Keratinocyte (primary cell): ENCODE measurements around the gene ATP8A1. TPM values are rescaled to one million over a fixed set of nuclear protein-coding genes. Genes with fewer than 3 reads are reported as not detected.

Experiments used
- DNase-seq: peaks from one replicate; pipeline ENCODE4 v3.0.0-alpha.2; 2011; ENCODE audit warnings: low read depth, missing footprints, low spot score
- FAIRE-seq: peaks from 2 replicates; lab custom pipeline; 2011; peaks lifted over from hg19 to GRCh38; lab: Jason Lieb, UNC
- H2AFZ ChIP-seq: 2 replicates; pipeline ENCODE4 v1.6.0; 2012; ENCODE audit warnings: low read length, control low read depth, inconsistent platforms; ENCODE audit not compliant: control insufficient read depth
- H3K27ac ChIP-seq: 2 replicates; pipeline ENCODE4 v1.5.1; 2011; ENCODE audit warnings: low read length; ENCODE audit not compliant: control insufficient read depth, insufficient read depth
- H3K27me3 ChIP-seq: 3 replicates; pipeline ENCODE4 v1.6.0; 2011; ENCODE audit warnings: low read length; ENCODE audit not compliant: control insufficient read depth, insufficient read depth; ENCODE audit errors: extremely low read depth
- H3K36me3 ChIP-seq, 2 experiments: 2 replicates in 1 of 2; 3 replicates in 1 of 2; pipeline ENCODE4 v1.5.1; 2011; ENCODE audit warnings: low read length in 2 of 2, mild to moderate bottlenecking in 1 of 2; ENCODE audit not compliant: control insufficient read depth in 2 of 2, insufficient read depth in 2 of 2; ENCODE audit errors: extremely low read depth in 1 of 2
- H3K4me1 ChIP-seq: 3 replicates; pipeline ENCODE4 v1.5.1; 2011; ENCODE audit warnings: low read length; ENCODE audit not compliant: control insufficient read depth, insufficient read depth; ENCODE audit errors: extremely low read depth
- H3K4me2 ChIP-seq: 3 replicates; pipeline ENCODE4 v1.6.0; 2011; ENCODE audit warnings: low read depth, low read length; ENCODE audit not compliant: control insufficient read depth, insufficient read depth; ENCODE audit errors: extremely low read depth
- H3K4me3 ChIP-seq, 3 experiments: fragments of 200-600 bp in 1 of 3; sonication (generic) in 1 of 3; 2 replicates in 2 of 3; 3 replicates in 1 of 3; pipeline ENCODE4 v1.5.1; 2011 to 2016; ENCODE audit warnings: low read length in 3 of 3, mild to moderate bottlenecking in 3 of 3, control low read depth in 2 of 3, inconsistent platforms in 1 of 3, low read depth in 1 of 3, mixed read lengths in 1 of 3, mixed run types in 1 of 3, moderate library complexity in 1 of 3; ENCODE audit not compliant: control insufficient read depth in 2 of 3, insufficient read depth in 2 of 3; ENCODE audit errors: extremely low read depth in 1 of 3
- H3K79me2 ChIP-seq: 2 replicates; pipeline ENCODE4 v1.6.0; 2012; ENCODE audit warnings: low read length; ENCODE audit not compliant: control insufficient read depth, insufficient read depth
- H3K9ac ChIP-seq: 3 replicates; pipeline ENCODE4 v1.6.0; 2011; ENCODE audit warnings: low read length; ENCODE audit not compliant: control insufficient read depth, insufficient read depth; ENCODE audit errors: extremely low read depth
- H3K9me1 ChIP-seq: 3 replicates; pipeline ENCODE4 v1.6.0; 2011; ENCODE audit warnings: low read length; ENCODE audit not compliant: control insufficient read depth, insufficient read depth; ENCODE audit errors: extremely low read depth
- H3K9me3 ChIP-seq: 2 replicates; pipeline ENCODE4 v1.5.1; 2012; ENCODE audit warnings: low read depth, low read length; ENCODE audit not compliant: control insufficient read depth
- H4K20me1 ChIP-seq: 3 replicates; pipeline ENCODE4 v1.6.0; 2011; ENCODE audit warnings: low read length; ENCODE audit not compliant: control insufficient read depth, insufficient read depth; ENCODE audit errors: extremely low read depth
- EZH2 ChIP-seq: IDR thresholded peaks from one replicate; pipeline ENCODE4 v1.6.1; 2012; ENCODE audit warnings: inconsistent platforms, mild to moderate bottlenecking, low read length, moderate library complexity
- dilution Hi-C: fragments of 300-500 bp; cut with MboI; formaldehyde crosslinking; loops from one replicate; pipeline ENCODE4 v1.7.0; 2020; ENCODE audit warnings: low sequenced_read_pairs; ENCODE audit not compliant: extremely low pct_ligation_motif_present
- polyA plus RNA-seq, 5 experiments: library from polyadenylated mRNA; depleted of rRNA in 3 of 5; stranded (reverse) in 3 of 5; stranded (forward) in 1 of 5; unstranded in 1 of 5; fragments of >200 nt; gene quantifications; 1 replicate in 1 of 5; 2 replicates in 3 of 5; 3 replicates in 1 of 5; pipeline versions ENCODE4 v1.2.1 to v1.2.3, GENCODE V29; 2011 to 2012; ENCODE audit warnings: missing spikeins in 2 of 5, low read depth in 1 of 5, low replicate concordance in 1 of 5
- TF ChIP-seq, protein P1 (sequence below), 3 experiments: IDR thresholded peaks in 1 of 3; conservative IDR thresholded peaks in 1 of 3; optimal IDR thresholded peaks in 1 of 3; 2 replicates in 2 of 3; 3 replicates in 1 of 3; pipeline versions ENCODE3 to v1.5.1; 2011; ENCODE audit warnings: low read length in 3 of 3, mild to moderate bottlenecking in 3 of 3, moderate library complexity in 2 of 3, control low read depth in 1 of 3, inconsistent platforms in 1 of 3; ENCODE audit not compliant: insufficient read depth in 2 of 3; ENCODE audit errors: extremely low read depth in 1 of 3

ATP8A1 gene
- polyA plus RNA-seq, 1 donor (not counting 4 experiments of a cell fraction or from before 2014, with no cell fraction given): 0.20 TPM

GRCh38 chr4:42512226-42512625 is 144.7 kb downstream of the ATP8A1 start:
- DNase-seq: no peak
- Histone ChIP-seq H3K4me1 (no peaks in the 10 kb centered on the region), H3K4me2 (no peak overlapping the region), H3K36me3 (no peaks in the 10 kb centered on the region), H3K79me2 (no peaks in the 10 kb centered on the region), H3K27me3 (no peaks in the 10 kb centered on the region), H3K9ac (no peak overlapping the region), H2AFZ (no peak overlapping the region), H3K9me1 (no peaks in the 10 kb centered on the region), H3K27ac (no peak overlapping the region), H4K20me1 (no peaks in the 10 kb centered on the region), H3K4me3 (no peak overlapping the region), H3K9me3 (no peaks in the 10 kb centered on the region)
- dilution Hi-C loops: no loop called here
- FAIRE-seq: no peak
- TF ChIP-seq, protein P1, sequence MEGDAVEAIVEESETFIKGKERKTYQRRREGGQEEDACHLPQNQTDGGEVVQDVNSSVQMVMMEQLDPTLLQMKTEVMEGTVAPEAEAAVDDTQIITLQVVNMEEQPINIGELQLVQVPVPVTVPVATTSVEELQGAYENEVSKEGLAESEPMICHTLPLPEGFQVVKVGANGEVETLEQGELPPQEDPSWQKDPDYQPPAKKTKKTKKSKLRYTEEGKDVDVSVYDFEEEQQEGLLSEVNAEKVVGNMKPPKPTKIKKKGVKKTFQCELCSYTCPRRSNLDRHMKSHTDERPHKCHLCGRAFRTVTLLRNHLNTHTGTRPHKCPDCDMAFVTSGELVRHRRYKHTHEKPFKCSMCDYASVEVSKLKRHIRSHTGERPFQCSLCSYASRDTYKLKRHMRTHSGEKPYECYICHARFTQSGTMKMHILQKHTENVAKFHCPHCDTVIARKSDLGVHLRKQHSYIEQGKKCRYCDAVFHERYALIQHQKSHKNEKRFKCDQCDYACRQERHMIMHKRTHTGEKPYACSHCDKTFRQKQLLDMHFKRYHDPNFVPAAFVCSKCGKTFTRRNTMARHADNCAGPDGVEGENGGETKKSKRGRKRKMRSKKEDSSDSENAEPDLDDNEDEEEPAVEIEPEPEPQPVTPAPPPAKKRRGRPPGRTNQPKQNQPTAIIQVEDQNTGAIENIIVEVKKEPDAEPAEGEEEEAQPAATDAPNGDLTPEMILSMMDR (optimal IDR thresholded peaks at IDR 0.05 in 1 of 3, IDR thresholded peaks at IDR 0.05 in 1 of 3, conservative IDR thresholded peaks at IDR 0.05 in 1 of 3; ENCODE audit: extremely low read depth in 1 of 3, insufficient read depth in 2 of 3, low read length in 3 of 3): no peak

DNA sequence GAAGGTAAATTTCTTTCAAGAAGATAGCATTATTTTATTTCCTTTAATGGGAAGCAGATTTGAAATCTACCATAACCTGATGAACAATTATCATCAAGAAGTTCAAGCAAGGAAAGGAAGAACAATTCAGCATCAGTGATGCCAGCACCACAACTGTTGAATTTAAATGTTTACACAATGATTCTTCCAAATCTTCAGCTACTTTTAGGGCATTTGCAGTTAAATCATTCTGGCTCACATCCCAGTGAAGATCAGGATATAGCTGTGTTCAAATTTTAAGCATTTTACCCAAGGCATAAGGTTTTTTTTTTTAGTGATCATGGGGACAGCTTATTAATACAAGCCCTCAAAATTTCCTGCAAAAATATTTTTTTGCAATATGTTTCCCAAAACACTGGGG is 146.7 kb downstream of the ATP8A1 start:
- no peak for TF ChIP-seq EZH2
- TF ChIP-seq, protein P1 (optimal IDR thresholded peaks at IDR 0.05 in 1 of 3, IDR thresholded peaks at IDR 0.05 in 1 of 3, conservative IDR thresholded peaks at IDR 0.05 in 1 of 3; ENCODE audit: extremely low read depth in 1 of 3, insufficient read depth in 2 of 3, low read length in 3 of 3): no peak
- Histone ChIP-seq H3K27me3 (no peaks in the 10 kb centered on the region), H3K27ac (no peak overlapping the region), H3K4me3 (no peak overlapping the region), H3K4me1 (no peaks in the 10 kb centered on the region), H3K79me2 (no peaks in the 10 kb centered on the region), H3K9me3 (no peaks in the 10 kb centered on the region), H3K9ac (no peak overlapping the region), H3K9me1 (no peaks in the 10 kb centered on the region), H2AFZ (no peak overlapping the region), H3K4me2 (no peak overlapping the region), H3K36me3 (no peaks in the 10 kb centered on the region), H4K20me1 (no peaks in the 10 kb centered on the region)
- FAIRE-seq: no peak
- DNase-seq: no peak
- dilution Hi-C loops: no loop called here
